Mesenchymal stem cell (in vitro differentiated cells and primary cell): ENCODE results near the gene IL18R1.

Source experiments
- DNase-seq: peaks from one replicate; pipeline ENCODE4 v3.0.0-alpha.2; 2013
- H2AFZ ChIP-seq: one replicate; pipeline ENCODE4 v1.6.1; 2013; ENCODE audit warnings: low read depth, mild to moderate bottlenecking, control low read depth, inconsistent platforms, low read length, moderate library complexity
- H2AK5ac ChIP-seq: 2 replicates; pipeline ENCODE4 v1.6.1; 2013; ENCODE audit warnings: low read length, moderate library complexity, mild to moderate bottlenecking, inconsistent platforms; ENCODE audit not compliant: severe bottlenecking
- H2BK120ac ChIP-seq: one replicate; pipeline ENCODE4 v1.6.1; 2013; ENCODE audit warnings: low read depth, mild to moderate bottlenecking, inconsistent platforms, low read length, moderate library complexity
- H2BK12ac ChIP-seq, 2 experiments: one replicate each; pipeline ENCODE4 v1.6.1; 2013; ENCODE audit warnings: inconsistent platforms in 2 of 2, low read length in 2 of 2, mild to moderate bottlenecking in 2 of 2, moderate library complexity in 2 of 2, control low read depth in 1 of 2
- H2BK15ac ChIP-seq: one replicate; pipeline ENCODE4 v1.6.1; 2013; ENCODE audit warnings: mild to moderate bottlenecking, low read depth, inconsistent platforms; ENCODE audit not compliant: poor library complexity, severe bottlenecking
- H2BK5ac ChIP-seq: 2 replicates; pipeline ENCODE4 v1.6.1; 2013; ENCODE audit warnings: low read depth, mild to moderate bottlenecking, low read length, control low read depth, inconsistent platforms; ENCODE audit not compliant: poor library complexity, severe bottlenecking
- H3K14ac ChIP-seq, 2 experiments: one replicate each; pipeline ENCODE4 v1.6.1; 2013; ENCODE audit warnings: inconsistent platforms in 2 of 2, low read length in 2 of 2, control low read depth in 1 of 2, mild to moderate bottlenecking in 1 of 2, moderate library complexity in 1 of 2
- H3K18ac ChIP-seq, 2 experiments: one replicate each; pipeline ENCODE4 v1.6.1; 2013; ENCODE audit warnings: inconsistent platforms in 2 of 2, low read length in 2 of 2, control low read depth in 1 of 2, low read depth in 1 of 2, mild to moderate bottlenecking in 1 of 2
- H3K23ac ChIP-seq, 2 experiments: one replicate each; pipeline ENCODE4 v1.6.1; 2013; ENCODE audit warnings: inconsistent platforms in 2 of 2, low read length in 2 of 2, mild to moderate bottlenecking in 2 of 2, moderate library complexity in 2 of 2, control low read depth in 1 of 2
- H3K27ac ChIP-seq: 2 replicates; pipeline ENCODE4 v1.5.1; 2013; ENCODE audit warnings: mild to moderate bottlenecking, moderate library complexity, low read length, control low read depth, inconsistent platforms; ENCODE audit not compliant: poor library complexity, severe bottlenecking
- H3K27me3 ChIP-seq, 2 experiments: 2 replicates each; pipeline versions ENCODE4 v1.6.1 to v1.7.0; 2013; ENCODE audit warnings: low read length in 2 of 2, mild to moderate bottlenecking in 2 of 2, moderate library complexity in 2 of 2, control low read depth in 1 of 2, inconsistent platforms in 1 of 2; ENCODE audit not compliant: control insufficient read depth in 1 of 2, insufficient read depth in 1 of 2
- H3K36me3 ChIP-seq, 2 experiments: 2 replicates each; pipeline versions ENCODE4 v1.6.1 to v1.7.0; 2013; ENCODE audit warnings: low read length in 2 of 2, control low read depth in 1 of 2, inconsistent platforms in 1 of 2, low read depth in 1 of 2, mild to moderate bottlenecking in 1 of 2; ENCODE audit not compliant: insufficient read depth in 2 of 2, control insufficient read depth in 1 of 2
- H3K4ac ChIP-seq, 2 experiments: one replicate each; pipeline ENCODE4 v1.6.1; 2013; ENCODE audit warnings: inconsistent platforms in 2 of 2, low read length in 2 of 2, mild to moderate bottlenecking in 2 of 2, moderate library complexity in 2 of 2, control low read depth in 1 of 2, low read depth in 1 of 2
- H3K4me1 ChIP-seq: 2 replicates; pipeline ENCODE4 v1.6.1; 2013; ENCODE audit warnings: low read depth, low read length, control low read depth; ENCODE audit not compliant: control insufficient read depth, insufficient read depth
- H3K4me2 ChIP-seq: 2 replicates; pipeline ENCODE4 v1.6.1; 2013; ENCODE audit warnings: low read length, mild to moderate bottlenecking, inconsistent platforms; ENCODE audit not compliant: poor library complexity, severe bottlenecking
- H3K4me3 ChIP-seq, 2 experiments: 2 replicates each; pipeline versions ENCODE4 v1.5.1 to v1.7.0; 2013; ENCODE audit warnings: low read length in 2 of 2, mild to moderate bottlenecking in 2 of 2, control low read depth in 1 of 2, low read depth in 1 of 2; ENCODE audit not compliant: insufficient read depth in 1 of 2
- H3K79me1 ChIP-seq: replicated peaks from 2 replicates; pipeline ENCODE4 v1.6.1; 2013; ENCODE audit warnings: mild to moderate bottlenecking, control low read depth, low read length, inconsistent platforms; ENCODE audit not compliant: poor library complexity, severe bottlenecking
- H3K9ac ChIP-seq: 2 replicates; pipeline ENCODE4 v1.7.0; 2013; ENCODE audit warnings: mild to moderate bottlenecking, low read length, moderate library complexity
- H3K9me3 ChIP-seq: 2 replicates; pipeline ENCODE4 v1.7.0; 2013; ENCODE audit warnings: mild to moderate bottlenecking, low read length; ENCODE audit not compliant: control insufficient read depth
- H4K8ac ChIP-seq: one replicate; pipeline ENCODE4 v1.6.1; 2013; ENCODE audit warnings: inconsistent platforms, mild to moderate bottlenecking, low read length, moderate library complexity
- H4K91ac ChIP-seq: one replicate; pipeline ENCODE4 v1.6.1; 2013; ENCODE audit warnings: mild to moderate bottlenecking, low read length, inconsistent platforms
- WGBS: methylation state at CpG from one replicate; pipeline ENCODE4 v1.1.7; 2013; ENCODE audit warnings: mixed read lengths; 5-methylcytosine and 5-hydroxymethylcytosine counted together

The IL18R1 gene

DNA sequence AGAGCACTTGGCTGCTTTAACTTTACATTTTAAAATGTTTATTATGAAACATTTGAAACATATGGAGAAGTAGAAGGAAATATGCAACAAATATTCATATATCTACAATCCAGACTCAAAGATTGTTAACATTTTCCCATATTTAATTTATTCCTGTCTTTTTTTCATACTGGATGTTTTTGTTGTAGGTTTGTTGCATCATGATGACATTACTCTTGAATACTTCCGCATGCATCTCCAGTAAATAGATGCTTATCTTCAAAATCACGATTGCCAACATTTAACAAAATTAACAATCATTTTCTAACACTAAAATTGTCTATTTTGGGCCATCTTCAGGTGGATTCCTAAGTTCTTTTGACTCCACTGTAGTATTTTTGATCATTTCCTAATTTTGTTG lies 46.3 kb downstream of the IL18R1 start:
- Histone ChIP-seq H3K79me1 (no peaks in the 10 kb centered on the region), H2BK12ac (no peak overlapping the region), H3K18ac (no peak overlapping the region), H3K4me3 (no peak overlapping the region), H3K4me1 (no peaks in the 10 kb centered on the region), H2AK5ac (no peak overlapping the region), H3K9ac (no peak overlapping the region), H3K9me3 (no peaks in the 10 kb centered on the region), H4K91ac (no peak overlapping the region), H2BK5ac (no peak overlapping the region), H3K4ac (no peak overlapping the region), H3K23ac (no peak overlapping the region), H3K27me3 (no peaks in the 10 kb centered on the region), H2BK15ac (no peak overlapping the region), H2BK120ac (no peak overlapping the region), H3K14ac (no peak overlapping the region), H4K8ac (no peak overlapping the region), H3K4me2 (no peak overlapping the region), H3K27ac (no peak overlapping the region), H3K36me3 (no peaks in the 10 kb centered on the region), H2AFZ (no peak overlapping the region)
- DNase-seq: no peak
- 100% methylated on average over 2 of the region's 2 CpGs for WGBS

DNA sequence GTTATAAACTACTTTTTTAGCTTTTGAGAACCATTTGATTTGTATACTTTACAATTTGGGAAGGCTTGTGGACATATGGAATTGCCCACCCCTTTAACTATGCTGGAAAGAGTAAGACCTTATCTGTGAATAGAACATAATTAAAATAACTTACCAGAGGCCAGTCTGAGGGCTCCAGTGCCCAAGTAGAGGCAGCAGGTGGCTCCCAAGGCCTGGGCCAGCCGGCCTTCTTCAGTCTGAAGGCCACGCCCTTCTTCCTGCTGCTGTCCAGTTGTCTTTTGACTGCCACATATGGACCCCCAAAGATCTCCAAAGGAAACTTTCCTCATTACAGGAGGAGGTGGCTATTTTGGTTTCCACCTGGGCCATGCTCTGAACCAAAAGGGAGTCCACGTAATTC lies 55.4 kb downstream of the IL18R1 start:
- no peaks in the 10 kb centered on the region for H3K27me3 ChIP-seq
- no peak overlapping the region for H2AFZ ChIP-seq
- H3K4me3 ChIP-seq: no peak overlapping the region
- H2BK120ac ChIP-seq: no peak overlapping the region
- no peak overlapping the region for H3K14ac ChIP-seq
- H3K79me1 ChIP-seq: no peaks in the 10 kb centered on the region
- H4K8ac ChIP-seq: no peak overlapping the region
- H3K9ac ChIP-seq: no peak overlapping the region
- no peak overlapping the region for H3K4me2 ChIP-seq
- H2BK12ac ChIP-seq: no peak overlapping the region
- no peak overlapping the region for H2AK5ac ChIP-seq
- no peak overlapping the region for H3K4ac ChIP-seq
- H3K18ac ChIP-seq: no peak overlapping the region
- no peak overlapping the region for H3K27ac ChIP-seq
- H2BK15ac ChIP-seq: no peak overlapping the region
- 71% methylated on average over 3 of the region's 3 CpGs for WGBS
- no peak overlapping the region for H4K91ac ChIP-seq
- H3K9me3 ChIP-seq: peaks cover 10% of the 10 kb centered on the region
- no peak for DNase-seq
- H2BK5ac ChIP-seq: no peak overlapping the region
- H3K36me3 ChIP-seq: no peaks in the 10 kb centered on the region
- no peaks in the 10 kb centered on the region for H3K4me1 ChIP-seq
- no peak overlapping the region for H3K23ac ChIP-seq

DNA sequence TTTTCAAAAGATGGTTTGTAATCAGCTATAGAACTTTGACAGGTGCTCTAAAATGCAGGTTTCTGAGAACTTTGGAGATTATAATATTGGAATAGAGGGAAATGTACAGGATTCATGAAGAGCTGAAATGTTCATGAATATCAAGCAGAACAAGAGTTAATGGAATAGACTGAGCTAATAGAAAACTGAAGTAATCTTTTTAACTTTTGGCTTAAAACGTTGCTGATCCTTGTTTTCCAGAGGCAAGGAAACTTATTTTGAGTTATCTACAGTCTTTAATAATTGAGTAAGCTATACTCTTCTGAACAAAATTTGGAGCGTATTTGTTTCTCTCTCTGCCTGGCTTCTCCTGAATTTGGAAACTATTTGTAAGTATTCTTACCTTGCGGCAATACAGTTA lies 56.6 kb downstream of the IL18R1 start:
- no peak overlapping the region for H2BK5ac ChIP-seq
- H3K18ac ChIP-seq: no peak overlapping the region
- no peak overlapping the region for H4K8ac ChIP-seq
- no peaks in the 10 kb centered on the region for H3K36me3 ChIP-seq
- no peak overlapping the region for H3K4me2 ChIP-seq
- no peak overlapping the region for H3K23ac ChIP-seq
- no peak overlapping the region for H3K14ac ChIP-seq
- 71% methylated on average over 3 of the region's 3 CpGs for WGBS
- DNase-seq: no peak
- H3K4me1 ChIP-seq: no peaks in the 10 kb centered on the region
- no peak overlapping the region for H2AFZ ChIP-seq
- no peak overlapping the region for H2BK12ac ChIP-seq
- H3K27me3 ChIP-seq: peaks cover 0 to 4% of the 10 kb centered on the region in 2 experiments
- no peak overlapping the region for H3K27ac ChIP-seq
- no peak overlapping the region for H4K91ac ChIP-seq
- no peak overlapping the region for H2BK15ac ChIP-seq
- no peak overlapping the region for H2AK5ac ChIP-seq
- H3K79me1 ChIP-seq: no peaks in the 10 kb centered on the region
- no peak overlapping the region for H3K4me3 ChIP-seq
- H3K4ac ChIP-seq: no peak overlapping the region
- no peak overlapping the region for H3K9ac ChIP-seq
- no peak overlapping the region for H2BK120ac ChIP-seq
- peaks cover 10% of the 10 kb centered on the region for H3K9me3 ChIP-seq

DNA sequence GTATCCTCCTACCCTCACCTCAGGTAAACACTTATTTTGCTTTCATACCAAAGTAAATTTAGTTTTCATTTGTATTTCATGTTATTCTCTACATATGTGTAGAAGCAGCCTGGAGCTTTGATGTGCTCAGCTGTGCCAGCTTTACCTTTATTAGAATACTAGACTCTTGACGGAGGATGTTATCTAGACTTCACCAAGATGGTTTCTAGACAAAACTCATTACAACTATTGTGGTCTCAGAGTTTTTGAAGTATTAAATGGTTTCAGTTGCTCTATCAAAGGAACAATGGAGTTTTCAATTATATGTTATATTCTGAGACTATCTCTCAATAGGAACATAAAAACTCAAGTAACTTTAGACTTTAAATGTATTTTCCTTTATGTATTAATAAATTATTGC lies 62.4 kb downstream of the IL18R1 start:
- Histone ChIP-seq H4K91ac (no peak overlapping the region), H3K4me3 (no peak overlapping the region), H3K9ac (no peak overlapping the region), H2BK120ac (no peak overlapping the region), H3K27ac (no peak overlapping the region), H2AFZ (no peak overlapping the region), H3K18ac (no peak overlapping the region), H3K14ac (no peak overlapping the region), H3K36me3 (no peaks in the 10 kb centered on the region), H2BK12ac (no peak overlapping the region), H3K9me3 (no peaks in the 10 kb centered on the region), H4K8ac (no peak overlapping the region), H3K79me1 (no peaks in the 10 kb centered on the region), H2AK5ac (no peak overlapping the region), H3K4ac (no peak overlapping the region), H3K4me2 (no peak overlapping the region), H2BK15ac (no peak overlapping the region), H3K4me1 (no peaks in the 10 kb centered on the region), H3K23ac (no peak overlapping the region), H2BK5ac (no peak overlapping the region), H3K27me3 (peaks cover 7 to 47% of the 10 kb centered on the region in 2 experiments)
- DNase-seq: no peak
- WGBS: 100% methylated on average over 1 of the region's 1 CpG
